ENCODE measurements around the gene SBNO1. TPM values are rescaled to one million over a fixed set of nuclear protein-coding genes. Genes with fewer than 3 reads are reported as not detected.

The SBNO1 gene
- total and polyA plus RNA-seq, 2 donors (not counting 3 experiments of a cell fraction or from before 2014, with no cell fraction given), result 4.8 to 34.2 TPM

GRCh38 chr12:123399255-123399617 is 34.6 kb upstream of the SBNO1 start:
- peaks cover 27 to 44% of the 10 kb centered on the region in 2 experiments for H3K36me3 ChIP-seq (ENCODE audit: control insufficient read depth in 2 of 2, extremely low read depth in 1 of 2, insufficient read depth in 2 of 2, low read length in 2 of 2)
- no peak overlapping the region for H2AFZ ChIP-seq (ENCODE audit: low read depth, low read length)
- dilution Hi-C loops (cut with MboI; ENCODE audit: extremely low pct_ligation_motif_present, low sequenced_read_pairs) (loop anchor here (10.0 kb wide), 1 partner anchor 226 kb away; no protein-coding TSS in a partner anchor), intact Hi-C loops (cut with micrococcal nuclease) (loop anchor here (2.0 kb wide), 1 partner anchor 184 kb away; no protein-coding TSS in a partner anchor)
- no peaks in the 10 kb centered on the region for H3K27me3 ChIP-seq (ENCODE audit: control insufficient read depth in 2 of 2, insufficient read depth in 2 of 2, low read length in 2 of 2)
- no peaks in the 10 kb centered on the region for H3K9me3 ChIP-seq (replicated peaks; ENCODE audit: control insufficient read depth, insufficient read depth, low read length)
- DNase-seq (ENCODE audit: low read depth, low spot score) (no peak), FAIRE-seq (no peak)
- H3K4me1 ChIP-seq (ENCODE audit: control insufficient read depth, extremely low read depth, insufficient read depth, low read length), result peaks cover 11% of the 10 kb centered on the region
- H3K4me2 ChIP-seq (ENCODE audit: insufficient read depth, low read length), result no peak overlapping the region
- POLR2A ChIA-PET, result no interaction called here
- TF ChIP-seq POLR2A (IDR thresholded peaks at IDR 0.05; ENCODE audit: low read depth, low read length) (no peak), EZH2 (IDR thresholded peaks at IDR 0.05; ENCODE audit: borderline replicate concordance, low read depth, low read length, severe bottlenecking) (no peak), JUN (IDR thresholded peaks at IDR 0.05; ENCODE audit: borderline replicate concordance, insufficient read depth, insufficient read length, low read depth) (no peak), MYC (IDR thresholded peaks at IDR 0.05; ENCODE audit: low read depth, low read length) (no peak), MAX (IDR thresholded peaks at IDR 0.05; ENCODE audit: insufficient read depth, insufficient read length) (no peak), POLR2AphosphoS5 (IDR thresholded peaks at IDR 0.05; ENCODE audit: insufficient read depth, low read depth, low read length) (no peak), FOS (IDR thresholded peaks at IDR 0.05; ENCODE audit: borderline replicate concordance, insufficient read depth, low read length) (no peak), GATA2 (IDR thresholded peaks at IDR 0.05; ENCODE audit: insufficient read depth, insufficient read length, low read depth, low read length) (no peak)
- TF ChIP-seq, protein P1, sequence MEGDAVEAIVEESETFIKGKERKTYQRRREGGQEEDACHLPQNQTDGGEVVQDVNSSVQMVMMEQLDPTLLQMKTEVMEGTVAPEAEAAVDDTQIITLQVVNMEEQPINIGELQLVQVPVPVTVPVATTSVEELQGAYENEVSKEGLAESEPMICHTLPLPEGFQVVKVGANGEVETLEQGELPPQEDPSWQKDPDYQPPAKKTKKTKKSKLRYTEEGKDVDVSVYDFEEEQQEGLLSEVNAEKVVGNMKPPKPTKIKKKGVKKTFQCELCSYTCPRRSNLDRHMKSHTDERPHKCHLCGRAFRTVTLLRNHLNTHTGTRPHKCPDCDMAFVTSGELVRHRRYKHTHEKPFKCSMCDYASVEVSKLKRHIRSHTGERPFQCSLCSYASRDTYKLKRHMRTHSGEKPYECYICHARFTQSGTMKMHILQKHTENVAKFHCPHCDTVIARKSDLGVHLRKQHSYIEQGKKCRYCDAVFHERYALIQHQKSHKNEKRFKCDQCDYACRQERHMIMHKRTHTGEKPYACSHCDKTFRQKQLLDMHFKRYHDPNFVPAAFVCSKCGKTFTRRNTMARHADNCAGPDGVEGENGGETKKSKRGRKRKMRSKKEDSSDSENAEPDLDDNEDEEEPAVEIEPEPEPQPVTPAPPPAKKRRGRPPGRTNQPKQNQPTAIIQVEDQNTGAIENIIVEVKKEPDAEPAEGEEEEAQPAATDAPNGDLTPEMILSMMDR (IDR thresholded peaks at IDR 0.05; ENCODE audit: extremely low read depth in 1 of 2, insufficient read depth in 1 of 2, low read depth in 1 of 2, low read length in 2 of 2), result no peak
- H4K20me1 ChIP-seq (replicated peaks; ENCODE audit: control insufficient read depth, extremely low read depth, insufficient read depth, low read length), result no peaks in the 10 kb centered on the region
- peak overlapping the region; percentile 14 for H3K27ac ChIP-seq (ENCODE audit: insufficient read depth, low read depth, low read length)
- no peak overlapping the region for H3K9ac ChIP-seq (replicated peaks; ENCODE audit: extremely low read depth, insufficient read depth, low read length)
- H3K4me3 ChIP-seq (replicated peaks in 1 of 3; ENCODE audit: insufficient read depth in 1 of 3, low read depth in 1 of 3, low read length in 3 of 3), result no peak overlapping the region
- H3K9me1 ChIP-seq (replicated peaks; ENCODE audit: control insufficient read depth, extremely low read depth, insufficient read depth, low read length), result no peaks in the 10 kb centered on the region
- H3K79me2 ChIP-seq (ENCODE audit: control insufficient read depth, insufficient read depth, low read length), result peaks cover 84% of the 10 kb centered on the region
- CTCF ChIA-PET, result no interaction called here
- BruUV-seq (replicated peaks), result no TSS peak
